HG03108 (cell line): Measurements from ENCODE around the gene IRF3.
"Not testable (repeated sequence)": the region's sequence is repeated elsewhere in the genome, so short reads cannot be mapped to it uniquely, and the experiment has no call there.

Experiments used
- ATAC-seq: cut with Tn5 transposase; IDR thresholded peaks from one replicate; pipeline ENCODE4 v1.9.1; 2021; ENCODE audit warnings: moderate library complexity; ENCODE audit not compliant: unreplicated experiment

Gene IRF3

DNA sequence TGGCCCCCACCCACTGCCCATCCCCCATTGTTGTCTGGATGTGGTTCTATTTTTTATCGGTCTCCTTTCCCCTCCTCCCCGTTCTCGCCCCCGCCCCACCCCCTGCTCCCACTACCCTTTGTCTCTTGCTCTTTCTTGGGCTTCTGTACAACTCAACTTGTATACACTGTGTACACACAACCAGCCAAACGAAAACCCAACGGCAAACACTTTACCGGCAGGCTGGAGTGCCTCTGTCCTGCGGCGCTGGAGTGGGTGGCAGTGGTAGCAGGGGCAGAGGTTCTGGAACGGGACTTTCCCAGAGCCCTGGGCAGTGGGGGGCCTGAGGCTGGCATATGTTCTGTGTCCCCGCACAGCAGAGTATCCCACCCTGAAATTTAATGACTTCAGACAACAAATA, 39.4 kb downstream of the IRF3 start:
- ATAC-seq = no peak

DNA sequence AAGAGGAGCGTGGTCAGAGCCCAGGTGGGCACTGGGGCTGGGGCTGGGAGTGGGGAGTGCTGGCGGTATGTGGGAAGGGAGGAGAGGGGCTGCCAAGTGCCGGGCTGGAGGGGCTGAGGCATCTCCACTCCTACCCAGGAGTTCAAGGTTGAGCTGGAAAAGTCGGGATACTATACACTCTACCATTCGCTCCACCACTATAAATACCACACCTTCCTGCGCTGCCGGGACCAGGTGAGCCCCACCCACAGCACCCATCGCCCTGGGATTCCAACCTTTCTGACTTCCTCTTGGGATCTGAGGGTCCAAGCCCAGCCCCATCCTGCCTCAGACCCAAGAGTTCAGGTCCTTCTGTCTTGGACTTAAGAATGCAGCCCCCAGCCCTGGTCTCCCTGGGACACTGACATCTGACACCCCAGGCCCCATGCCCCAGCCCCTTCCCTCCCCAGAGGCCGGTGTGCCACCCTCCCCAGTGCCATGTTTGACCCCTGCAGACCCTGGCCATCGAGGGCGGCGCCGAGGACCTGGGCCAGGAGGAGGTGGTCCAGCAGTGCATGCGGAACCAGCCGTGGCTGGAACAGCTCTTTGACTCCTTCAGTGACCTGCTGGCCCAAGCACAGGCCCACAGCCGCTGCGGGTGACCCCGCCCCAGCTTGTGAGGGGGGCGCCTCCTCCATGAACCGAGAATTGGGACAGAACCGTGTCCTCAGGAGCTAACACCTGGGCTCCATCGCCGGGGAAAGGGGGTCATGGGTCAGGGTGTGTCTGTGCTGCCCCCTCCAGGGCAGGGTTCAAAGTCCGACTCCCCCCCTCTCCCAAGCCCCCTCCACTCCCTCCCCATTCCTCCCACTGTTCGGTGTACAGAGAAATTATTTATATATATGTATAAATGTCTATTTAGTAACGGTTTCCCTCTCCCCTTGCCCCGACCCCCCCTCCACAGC, 40.4 kb downstream of the IRF3 start:
- no peak for ATAC-seq

DNA sequence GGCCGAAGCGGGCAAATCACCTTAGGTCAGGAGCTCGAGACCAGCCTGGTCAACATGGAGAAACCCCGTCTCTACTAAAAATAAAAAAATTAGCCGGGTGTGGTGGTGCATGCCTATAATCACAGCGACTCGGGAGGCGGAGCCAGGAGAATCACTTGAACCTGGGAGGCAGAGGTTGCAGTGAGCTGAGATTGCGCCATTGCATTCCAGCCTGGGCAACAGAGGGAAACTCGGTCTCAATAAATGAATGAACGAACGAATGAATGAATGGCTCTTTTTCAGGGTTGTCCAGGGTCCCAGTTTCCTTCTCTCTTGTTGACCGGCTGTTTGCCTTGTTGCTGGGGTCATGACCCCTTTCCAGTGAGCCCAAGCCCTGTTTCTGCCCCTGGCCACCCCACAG, 47.8 kb downstream of the IRF3 start:
- ATAC-seq = not testable (repeated sequence)

- no peak for ATAC-seq
Measured at GRCh38 chr19:49616945-49617344, 48.7 kb downstream of the IRF3 start.

GRCh38 chr19:49616532-49616931, 49.1 kb downstream of the IRF3 start:
- no peak for ATAC-seq

GRCh38 chr19:49615861-49616260, 49.8 kb downstream of the IRF3 start:
- ATAC-seq = no peak

DNA sequence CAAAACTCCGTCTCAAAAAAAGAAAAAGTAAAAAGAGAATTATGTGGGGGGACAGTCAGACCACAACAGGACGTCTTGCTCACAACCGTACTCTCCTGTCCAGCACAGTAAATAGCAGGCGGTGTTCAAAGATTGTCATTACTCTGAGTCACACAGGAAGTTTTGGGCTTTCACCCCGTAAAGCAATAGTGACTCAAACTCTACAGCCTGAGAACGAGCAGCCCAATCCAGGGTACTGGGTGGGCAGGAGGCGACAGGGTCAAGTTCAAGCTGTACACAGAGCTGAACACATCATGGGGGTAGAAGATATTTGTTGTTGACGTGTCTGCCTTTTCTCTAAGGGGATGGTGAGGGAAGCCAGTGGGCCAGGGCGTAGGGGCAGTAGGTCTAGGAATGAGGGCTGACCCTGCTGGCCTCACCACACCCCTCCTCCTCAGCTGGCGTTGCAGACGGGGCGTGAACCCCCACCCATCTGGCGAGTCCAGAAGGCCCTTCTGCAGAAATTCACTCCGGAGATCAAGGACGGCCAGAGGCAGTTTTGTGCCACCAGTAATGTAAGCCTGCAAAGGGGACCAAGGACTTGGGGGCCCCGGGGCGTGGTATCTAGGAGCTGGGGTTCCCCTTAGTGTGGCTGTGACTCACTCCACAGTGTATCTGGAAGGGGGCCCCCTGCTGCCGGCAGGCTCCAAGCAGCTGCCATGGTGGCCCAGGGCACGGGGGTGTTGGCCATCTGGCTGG, 51.4 kb downstream of the IRF3 start:
- no peak for ATAC-seq

DNA sequence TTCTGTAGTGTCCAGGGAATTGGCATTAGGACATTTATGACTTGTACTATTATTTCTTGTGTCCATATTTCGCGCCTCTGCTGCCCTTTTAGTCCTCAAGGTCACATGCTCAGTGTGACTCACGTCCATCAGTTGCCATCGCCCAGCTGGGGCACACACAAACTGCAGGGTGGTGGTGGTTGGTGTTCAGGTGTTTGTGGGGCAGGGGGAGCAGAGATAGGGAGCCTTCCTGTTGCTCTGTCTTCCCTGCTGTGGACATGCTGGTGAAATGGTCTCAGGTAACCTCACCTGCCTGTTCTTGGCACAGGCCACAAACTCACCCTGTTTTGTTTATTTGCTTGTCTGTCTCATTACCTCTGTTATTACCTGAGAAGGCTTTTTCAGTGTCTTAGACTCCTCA, 52.3 kb downstream of the IRF3 start:
- ATAC-seq = no peak
